ENCODE measurements around the gene UCN.

DNA sequence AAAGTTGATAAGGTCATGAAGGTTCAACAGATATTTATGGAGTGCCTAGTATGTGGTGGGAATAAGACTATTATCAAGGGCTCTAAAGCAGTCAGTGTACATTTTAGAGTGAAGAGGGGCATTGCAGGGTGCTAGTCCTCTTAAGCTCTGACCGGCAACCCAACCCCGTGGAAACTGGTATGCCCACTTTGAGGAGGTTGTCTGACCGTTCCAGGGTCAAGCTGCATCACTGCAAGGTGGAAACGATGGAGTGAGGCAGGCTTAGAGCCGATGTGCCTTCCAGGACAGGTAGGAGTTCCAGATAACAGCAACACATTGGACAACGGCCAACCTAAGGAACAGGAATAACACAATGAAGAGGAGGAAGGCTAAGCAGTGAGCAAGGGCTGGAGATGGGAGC, 1.4 kb upstream of the UCN start:
- TF ChIP-seq EZH2phosphoT487 (IDR thresholded peaks at IDR 0.05; ENCODE audit: borderline replicate concordance) = no peak
- TF ChIP-seq, protein P1, sequence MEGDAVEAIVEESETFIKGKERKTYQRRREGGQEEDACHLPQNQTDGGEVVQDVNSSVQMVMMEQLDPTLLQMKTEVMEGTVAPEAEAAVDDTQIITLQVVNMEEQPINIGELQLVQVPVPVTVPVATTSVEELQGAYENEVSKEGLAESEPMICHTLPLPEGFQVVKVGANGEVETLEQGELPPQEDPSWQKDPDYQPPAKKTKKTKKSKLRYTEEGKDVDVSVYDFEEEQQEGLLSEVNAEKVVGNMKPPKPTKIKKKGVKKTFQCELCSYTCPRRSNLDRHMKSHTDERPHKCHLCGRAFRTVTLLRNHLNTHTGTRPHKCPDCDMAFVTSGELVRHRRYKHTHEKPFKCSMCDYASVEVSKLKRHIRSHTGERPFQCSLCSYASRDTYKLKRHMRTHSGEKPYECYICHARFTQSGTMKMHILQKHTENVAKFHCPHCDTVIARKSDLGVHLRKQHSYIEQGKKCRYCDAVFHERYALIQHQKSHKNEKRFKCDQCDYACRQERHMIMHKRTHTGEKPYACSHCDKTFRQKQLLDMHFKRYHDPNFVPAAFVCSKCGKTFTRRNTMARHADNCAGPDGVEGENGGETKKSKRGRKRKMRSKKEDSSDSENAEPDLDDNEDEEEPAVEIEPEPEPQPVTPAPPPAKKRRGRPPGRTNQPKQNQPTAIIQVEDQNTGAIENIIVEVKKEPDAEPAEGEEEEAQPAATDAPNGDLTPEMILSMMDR (conservative IDR thresholded peaks at IDR 0.05; ENCODE audit: low read length) = no peak
